Brain microvascular endothelial cell (primary cell): ENCODE data around the gene RHBDD1.
A peak's percentile ranks its signal among the peaks of the same experiment; 100 is the strongest.

ENCODE experiments used
- DNase-seq: peaks from one replicate; pipeline ENCODE4 v3.0.0-alpha.2; 2020
- H3K27ac ChIP-seq: fragments of 250-450 bp; sonication (Bioruptor Pico); 2 replicates; pipeline ENCODE4 v1.5.1; 2020; ENCODE audit warnings: mild to moderate bottlenecking, moderate library complexity
- H3K27me3 ChIP-seq: fragments of 250-450 bp; sonication (Bioruptor Pico); replicated peaks from 2 replicates; pipeline ENCODE4 v1.5.1; 2020; ENCODE audit warnings: mild to moderate bottlenecking
- H3K36me3 ChIP-seq: fragments of 250-450 bp; sonication (Bioruptor Pico); replicated peaks from 2 replicates; pipeline ENCODE4 v1.5.1; 2020; ENCODE audit warnings: mild to moderate bottlenecking
- H3K4me3 ChIP-seq: 2 replicates; pipeline ENCODE4 v1.5.1; 2011; ENCODE audit warnings: low read depth, mild to moderate bottlenecking, control low read depth, low read length, moderate library complexity
- in situ Hi-C: cut with HindIII; loops from 2 replicates; pipeline ENCODE4 v1.10.0; 2017; ENCODE audit warnings: low sequenced_read_pairs, low pct_ligation_motif_present
- TF ChIP-seq, protein P1 (sequence below): IDR thresholded peaks from 2 replicates; pipeline ENCODE4 v1.5.1; 2011; ENCODE audit warnings: low read depth, mild to moderate bottlenecking, moderate library complexity, low read length, control low read depth, inconsistent platforms; ENCODE audit errors: missing control alignments

The RHBDD1 gene

GRCh38 chr2:227007148-227007547 lies 171.3 kb downstream of the RHBDD1 start:
- no peak for DNase-seq
- Histone ChIP-seq H3K36me3 (no peaks in the 10 kb centered on the region), H3K4me3 (no peak overlapping the region), H3K27ac (no peak overlapping the region), H3K27me3 (no peaks in the 10 kb centered on the region)
- TF ChIP-seq, protein P1, sequence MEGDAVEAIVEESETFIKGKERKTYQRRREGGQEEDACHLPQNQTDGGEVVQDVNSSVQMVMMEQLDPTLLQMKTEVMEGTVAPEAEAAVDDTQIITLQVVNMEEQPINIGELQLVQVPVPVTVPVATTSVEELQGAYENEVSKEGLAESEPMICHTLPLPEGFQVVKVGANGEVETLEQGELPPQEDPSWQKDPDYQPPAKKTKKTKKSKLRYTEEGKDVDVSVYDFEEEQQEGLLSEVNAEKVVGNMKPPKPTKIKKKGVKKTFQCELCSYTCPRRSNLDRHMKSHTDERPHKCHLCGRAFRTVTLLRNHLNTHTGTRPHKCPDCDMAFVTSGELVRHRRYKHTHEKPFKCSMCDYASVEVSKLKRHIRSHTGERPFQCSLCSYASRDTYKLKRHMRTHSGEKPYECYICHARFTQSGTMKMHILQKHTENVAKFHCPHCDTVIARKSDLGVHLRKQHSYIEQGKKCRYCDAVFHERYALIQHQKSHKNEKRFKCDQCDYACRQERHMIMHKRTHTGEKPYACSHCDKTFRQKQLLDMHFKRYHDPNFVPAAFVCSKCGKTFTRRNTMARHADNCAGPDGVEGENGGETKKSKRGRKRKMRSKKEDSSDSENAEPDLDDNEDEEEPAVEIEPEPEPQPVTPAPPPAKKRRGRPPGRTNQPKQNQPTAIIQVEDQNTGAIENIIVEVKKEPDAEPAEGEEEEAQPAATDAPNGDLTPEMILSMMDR = no peak
- in situ Hi-C loops = no loop called here

- no peaks in the 10 kb centered on the region for H3K36me3 ChIP-seq
- DNase-seq = no peak
- no peak overlapping the region for H3K4me3 ChIP-seq
- TF ChIP-seq, protein P1 = no peak
- H3K27me3 ChIP-seq = no peaks in the 10 kb centered on the region
- in situ Hi-C loops = no loop called here
- H3K27ac ChIP-seq = no peak overlapping the region
Observed at GRCh38 chr2:227007940-227008339, 172.1 kb downstream of the RHBDD1 start.

DNA sequence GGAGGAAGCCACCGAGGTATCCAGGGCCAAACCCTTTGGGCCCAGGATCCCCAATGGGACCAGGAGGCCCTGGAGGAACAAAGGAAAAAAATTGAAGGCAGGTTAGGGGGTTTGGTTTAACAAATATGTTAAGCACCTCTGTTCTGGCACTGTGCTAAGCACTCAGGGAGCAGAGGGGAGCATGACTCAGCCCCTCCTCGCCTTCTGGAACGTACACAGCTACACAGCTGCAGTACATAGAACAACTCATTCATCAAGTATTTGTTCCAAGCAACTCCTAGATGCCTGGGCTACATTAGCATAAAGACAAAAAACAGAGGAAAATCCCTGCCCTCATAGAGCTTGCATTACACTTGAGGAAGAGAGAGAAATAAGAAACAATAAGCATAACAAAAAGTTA lies 174.6 kb downstream of the RHBDD1 start:
- peak; percentile 29 for DNase-seq
- TF ChIP-seq, protein P1 = no peak
- no peak overlapping the region for H3K27ac ChIP-seq
- H3K27me3 ChIP-seq = no peaks in the 10 kb centered on the region
- H3K4me3 ChIP-seq = no peak overlapping the region
- in situ Hi-C loops = no loop called here
- no peaks in the 10 kb centered on the region for H3K36me3 ChIP-seq

DNA sequence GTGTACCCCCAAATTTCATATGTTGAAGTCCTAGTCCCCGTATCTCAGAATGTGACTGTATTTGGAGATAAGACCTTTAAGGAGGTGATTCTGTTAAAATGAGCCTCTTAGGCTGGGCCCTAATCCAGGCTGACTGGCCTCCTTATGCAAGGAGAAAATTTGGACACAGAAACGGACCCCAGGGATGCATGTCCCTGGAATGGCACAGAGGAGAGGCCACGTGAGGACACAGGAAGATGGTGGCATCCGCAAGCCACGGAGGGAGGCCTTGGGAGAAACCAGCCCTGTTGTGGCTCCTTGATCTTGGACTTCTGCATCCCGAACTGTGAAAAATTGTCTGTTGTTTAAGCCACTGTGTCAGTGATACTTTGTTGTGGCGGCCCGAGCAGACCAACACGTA lies 177.5 kb downstream of the RHBDD1 start:
- DNase-seq = no peak
- H3K36me3 ChIP-seq = no peaks in the 10 kb centered on the region
- H3K27ac ChIP-seq = no peak overlapping the region
- TF ChIP-seq, protein P1 = no peak
- H3K4me3 ChIP-seq = no peak overlapping the region
- no peaks in the 10 kb centered on the region for H3K27me3 ChIP-seq
- in situ Hi-C loops = no loop called here

DNA sequence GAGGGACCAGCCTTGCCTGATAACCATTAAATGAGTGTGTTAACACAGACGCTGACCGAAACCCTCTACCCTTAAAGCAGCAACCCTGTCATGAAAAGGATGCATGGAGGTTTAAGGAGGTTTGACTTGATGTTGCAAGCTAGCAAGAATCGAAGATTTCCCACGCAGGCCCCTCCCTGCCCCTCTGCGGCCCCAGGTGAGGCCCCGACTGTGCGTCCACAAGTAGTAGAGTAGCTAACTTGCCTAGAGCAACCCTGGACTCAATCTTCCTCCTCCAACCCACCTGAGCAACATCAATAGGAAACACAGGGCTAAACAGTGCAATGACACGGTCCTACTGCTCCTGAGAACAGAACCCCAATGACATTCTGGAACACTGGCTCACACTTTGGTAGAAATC lies 178.0 kb downstream of the RHBDD1 start:
- Histone ChIP-seq H3K27me3 (no peaks in the 10 kb centered on the region), H3K36me3 (no peaks in the 10 kb centered on the region), H3K4me3 (no peak overlapping the region), H3K27ac (no peak overlapping the region)
- TF ChIP-seq, protein P1 = no peak
- in situ Hi-C loops = no loop called here
- no peak for DNase-seq

DNA sequence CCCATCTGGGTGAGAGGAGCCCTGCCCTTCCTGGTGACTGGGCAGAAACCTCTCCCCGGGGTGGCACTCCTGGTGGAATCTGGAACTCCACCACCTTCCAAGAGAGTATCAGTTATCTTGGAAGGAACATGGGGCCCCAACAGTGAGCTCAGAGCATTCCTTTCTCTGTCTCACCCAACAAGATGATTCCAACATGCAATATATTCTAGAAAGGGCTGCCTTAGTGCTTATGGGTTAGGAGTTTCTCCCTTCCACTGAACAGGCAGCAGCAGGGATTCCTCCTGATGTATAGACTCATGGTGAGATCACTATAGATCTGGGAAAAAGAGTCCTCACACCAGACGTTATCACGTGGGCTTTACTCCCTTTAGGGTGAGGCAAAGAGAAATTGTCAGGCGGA lies 181.0 kb downstream of the RHBDD1 start:
- Histone ChIP-seq H3K4me3 (no peak overlapping the region), H3K27me3 (no peaks in the 10 kb centered on the region), H3K27ac (no peak overlapping the region), H3K36me3 (no peaks in the 10 kb centered on the region)
- in situ Hi-C loops = no loop called here
- DNase-seq = no peak
- TF ChIP-seq, protein P1 = no peak
